BE2C (cell line): ENCODE data around the gene NEURL1.

Experiments used
- DNase-seq: peaks from one replicate; pipeline ENCODE4 v3.0.0-alpha.2; 2020
- H3K27me3 ChIP-seq: fragments of 250-450 bp; sonication (Bioruptor Pico); 2 replicates; pipeline ENCODE4 v1.5.1; 2020; ENCODE audit warnings: mild to moderate bottlenecking
- H3K36me3 ChIP-seq: fragments of 250-450 bp; sonication (Bioruptor Pico); 2 replicates; pipeline ENCODE4 v1.5.1; 2020; ENCODE audit warnings: mild to moderate bottlenecking
- H3K4me1 ChIP-seq: fragments of 250-450 bp; sonication (Bioruptor Pico); 2 replicates; pipeline ENCODE4 v1.5.1; 2020
- H3K4me3 ChIP-seq: 2 replicates; pipeline ENCODE4 v1.5.1; 2011; ENCODE audit warnings: low read depth, low read length
- H3K9me3 ChIP-seq: fragments of 250-450 bp; sonication (Bioruptor Pico); 2 replicates; pipeline ENCODE4 v1.5.1; 2020
- CTCF ChIP-seq: IDR thresholded peaks from 2 replicates; pipeline ENCODE4 v1.5.1; 2012; ENCODE audit warnings: mild to moderate bottlenecking, low read depth, low read length

NEURL1 gene

GRCh38 chr10:103458720-103459119 lies 34.8 kb upstream of the NEURL1 start, which contains the start of gene CALHM1:
TSS of gene CALHM1 (minus strand) at chr10:103458900. CDS start at chr10:103458751, 149 bp downstream.
- Histone ChIP-seq H3K36me3 (no peaks in the 10 kb centered on the region), H3K27me3 (no peaks in the 10 kb centered on the region), H3K9me3 (no peaks in the 10 kb centered on the region), H3K4me1 (no peaks in the 10 kb centered on the region; the same call in 1 of the 2 replicates), H3K4me3 (no peak within 1 kb of the TSS)
- TF ChIP-seq CTCF: no peak
- no peak for DNase-seq

GRCh38 chr10:103459615-103460014 lies 33.9 kb upstream of the NEURL1 start:
- H3K4me1 ChIP-seq: no peaks in the 10 kb centered on the region; the same call in 1 of the 2 replicates
- no peak for DNase-seq
- no peaks in the 10 kb centered on the region for H3K9me3 ChIP-seq
- no peaks in the 10 kb centered on the region for H3K36me3 ChIP-seq
- no peak for TF ChIP-seq CTCF
- H3K4me3 ChIP-seq: no peak overlapping the region
- no peaks in the 10 kb centered on the region for H3K27me3 ChIP-seq

- no peaks in the 10 kb centered on the region for H3K36me3 ChIP-seq
- TF ChIP-seq CTCF: no peak
- no peak overlapping the region for H3K4me3 ChIP-seq
- no peaks in the 10 kb centered on the region; the same call in 1 of the 2 replicates for H3K4me1 ChIP-seq
- DNase-seq: no peak
- H3K27me3 ChIP-seq: no peaks in the 10 kb centered on the region
- no peaks in the 10 kb centered on the region for H3K9me3 ChIP-seq
Measured at GRCh38 chr10:103463499-103463898, 30.0 kb upstream of the NEURL1 start.

- Histone ChIP-seq H3K27me3 (no peaks in the 10 kb centered on the region), H3K9me3 (no peaks in the 10 kb centered on the region), H3K36me3 (no peaks in the 10 kb centered on the region), H3K4me3 (no peak overlapping the region), H3K4me1 (no peaks in the 10 kb centered on the region)
- TF ChIP-seq CTCF: no peak
- DNase-seq: no peak
Measured at GRCh38 chr10:103465411-103466179, 27.9 kb upstream of the NEURL1 start.

- no peaks in the 10 kb centered on the region for H3K9me3 ChIP-seq
- no peak overlapping the region for H3K4me3 ChIP-seq
- H3K4me1 ChIP-seq: no peaks in the 10 kb centered on the region
- no peak for DNase-seq
- TF ChIP-seq CTCF: no peak
- no peaks in the 10 kb centered on the region for H3K27me3 ChIP-seq
- H3K36me3 ChIP-seq: no peaks in the 10 kb centered on the region
Measured at GRCh38 chr10:103466734-103467133, 26.8 kb upstream of the NEURL1 start.

GRCh38 chr10:103467406-103467805 lies 26.1 kb upstream of the NEURL1 start:
- no peak for TF ChIP-seq CTCF
- Histone ChIP-seq H3K36me3 (no peaks in the 10 kb centered on the region), H3K9me3 (no peaks in the 10 kb centered on the region), H3K4me3 (no peak overlapping the region), H3K27me3 (no peaks in the 10 kb centered on the region), H3K4me1 (no peaks in the 10 kb centered on the region)
- DNase-seq: no peak
